HG03045 (cell line): Measurements from ENCODE around the gene ZNF740.

Experiments
- ATAC-seq: cut with Tn5 transposase; IDR thresholded peaks from one replicate; pipeline ENCODE4 v1.9.1; 2021; ENCODE audit warnings: mild to moderate bottlenecking, moderate library complexity; ENCODE audit not compliant: unreplicated experiment

Gene ZNF740

GRCh38 chr12:53225635-53226424, 45.3 kb downstream of the ZNF740 start:
- ATAC-seq = no peak

- ATAC-seq = no peak
Measured at GRCh38 chr12:53226815-53227214, 46.3 kb downstream of the ZNF740 start.

DNA sequence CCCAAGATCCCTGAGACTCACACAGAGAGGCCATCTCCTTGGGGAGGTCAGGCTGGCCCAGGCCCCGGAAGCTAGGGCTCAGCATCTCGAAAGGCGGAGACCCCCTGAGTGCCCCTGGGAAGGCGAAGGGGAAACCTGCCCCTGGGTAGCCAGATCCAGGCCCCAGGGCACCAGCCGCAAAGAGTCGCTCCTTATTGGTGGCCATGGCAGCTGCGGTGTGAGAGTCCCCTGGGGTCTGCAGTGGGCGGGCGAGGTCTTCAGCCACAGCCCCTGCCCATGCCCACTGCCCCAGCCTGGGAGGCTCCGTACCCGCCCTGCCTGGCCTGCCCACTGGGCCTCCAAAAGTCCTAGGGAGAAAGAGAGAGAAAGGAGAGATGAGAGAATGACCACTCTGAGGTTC, 46.8 kb downstream of the ZNF740 start:
- no peak for ATAC-seq

- no peak for ATAC-seq
Measured at GRCh38 chr12:53227836-53228235, 47.3 kb downstream of the ZNF740 start.

- no peak for ATAC-seq
Measured at GRCh38 chr12:53229454-53229853, 48.9 kb downstream of the ZNF740 start.

DNA sequence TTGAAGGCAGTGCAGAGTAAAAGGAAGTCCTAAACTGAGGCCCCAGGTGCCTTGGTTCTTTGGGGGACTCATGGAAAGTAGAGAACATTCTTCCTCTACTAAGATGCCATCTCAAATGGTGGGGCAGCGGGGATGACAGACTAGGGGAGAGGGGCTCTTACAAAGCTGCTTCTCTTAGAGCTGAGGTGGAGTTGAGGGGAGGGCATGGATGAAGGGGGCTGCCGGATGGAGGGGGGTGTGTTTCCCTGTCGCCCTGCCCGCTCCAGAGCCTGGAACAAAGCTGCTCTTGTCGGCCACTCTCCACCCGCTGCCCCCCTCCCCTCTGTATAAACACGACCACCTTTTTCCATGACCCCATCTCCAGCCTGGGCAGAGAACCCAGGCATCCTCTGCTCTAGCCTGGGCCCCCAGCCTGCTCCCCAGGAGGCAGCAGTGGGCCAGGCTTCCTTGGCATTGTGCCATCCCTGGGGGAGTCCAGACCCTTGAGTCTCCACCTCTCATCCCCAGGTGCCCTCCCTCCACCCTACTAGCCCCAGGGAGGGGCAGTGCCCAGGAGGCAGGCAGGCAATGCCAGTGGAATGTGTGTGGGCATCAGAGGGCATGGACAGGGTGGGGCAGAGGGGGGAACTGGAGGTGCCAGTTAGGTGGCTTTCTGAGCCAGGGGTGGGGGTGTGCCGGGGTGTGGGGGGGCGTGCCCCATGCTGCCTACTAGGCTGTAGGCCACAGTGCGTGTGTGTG, 49.8 kb downstream of the ZNF740 start:
- ATAC-seq = no peak

- ATAC-seq = no peak
Measured at GRCh38 chr12:53231671-53231920, 51.1 kb downstream of the ZNF740 start.

DNA sequence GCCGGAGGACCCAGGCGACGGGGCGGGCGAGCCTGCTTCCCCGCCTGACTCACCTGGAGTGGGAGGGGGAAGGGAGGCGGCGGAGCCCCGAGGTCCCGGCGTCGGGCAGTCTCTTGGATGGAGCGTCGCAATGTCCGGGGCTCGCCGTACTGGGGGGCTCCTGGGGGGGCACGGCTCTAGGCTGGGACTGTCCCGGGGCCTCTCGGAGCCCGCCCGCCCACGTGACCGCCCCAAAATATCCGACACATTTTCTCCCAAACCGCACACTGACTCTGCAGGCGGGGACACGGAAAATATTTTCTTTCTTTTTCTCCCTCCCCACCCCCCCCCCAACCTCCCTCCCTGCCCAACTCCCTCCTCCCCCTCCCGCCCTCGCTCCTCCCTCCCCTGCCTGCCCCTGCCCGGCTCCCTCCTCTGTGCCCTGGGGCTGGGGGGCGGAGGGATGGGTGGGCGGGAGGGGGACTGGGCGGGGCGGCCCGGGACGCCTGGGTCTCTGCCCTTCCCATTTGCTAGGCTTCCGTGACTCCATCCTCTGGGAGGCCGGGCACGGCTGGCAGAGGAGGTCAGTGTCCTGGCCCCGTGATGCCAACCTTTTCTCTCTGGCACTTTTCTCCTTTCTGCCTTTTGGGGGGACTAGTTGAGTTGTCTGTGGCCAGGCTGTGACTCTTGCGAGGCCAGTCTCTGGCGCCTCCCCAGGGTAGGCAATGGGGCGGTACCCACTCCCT, 51.6 kb downstream of the ZNF740 start, which contains the start of gene RARG:
Gene RARG (minus strand): TSS at position 289 of the 725 bp plus-strand sequence. CDS start 4,664 bp downstream, outside the sequence.
- no peak for ATAC-seq

- ATAC-seq = no peak
Measured at GRCh38 chr12:53232646-53233461, 52.3 kb downstream of the ZNF740 start.

GRCh38 chr12:53233671-53234121, 53.2 kb downstream of the ZNF740 start:
- ATAC-seq = no peak

DNA sequence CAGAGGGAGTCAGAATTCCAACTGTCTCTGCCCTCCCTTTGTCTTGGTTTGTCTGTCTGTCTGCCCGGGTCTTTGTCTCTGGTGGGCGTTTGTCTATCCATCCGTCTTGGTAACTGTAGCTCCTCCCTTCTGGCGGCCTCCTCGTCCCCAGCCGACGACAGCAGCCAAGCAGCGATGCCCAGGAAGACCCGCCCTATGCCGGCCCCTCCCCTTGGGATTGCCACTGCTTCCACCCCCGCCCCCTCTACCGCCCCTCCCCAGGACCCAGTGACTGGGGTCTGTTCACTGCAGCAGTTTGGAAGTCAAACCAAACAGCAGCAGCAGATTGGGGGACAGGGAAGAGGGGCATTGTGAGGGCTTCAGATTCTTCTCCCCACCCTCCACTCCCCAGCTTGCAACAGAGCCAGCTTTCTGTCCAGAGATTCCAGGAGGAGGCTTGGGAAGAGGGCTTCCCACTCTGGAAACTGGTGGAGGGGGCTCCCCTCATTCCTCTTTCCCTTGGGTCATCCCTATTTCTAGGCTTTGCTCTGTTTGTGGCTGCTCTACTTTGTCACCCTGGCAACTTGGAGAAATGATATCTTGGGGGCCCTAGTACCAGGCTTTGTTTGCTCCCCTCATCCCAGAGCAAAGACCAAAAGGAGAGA, 53.9 kb downstream of the ZNF740 start:
- no peak for ATAC-seq

GRCh38 chr12:53235164-53235563, 54.6 kb downstream of the ZNF740 start:
- no peak for ATAC-seq

DNA sequence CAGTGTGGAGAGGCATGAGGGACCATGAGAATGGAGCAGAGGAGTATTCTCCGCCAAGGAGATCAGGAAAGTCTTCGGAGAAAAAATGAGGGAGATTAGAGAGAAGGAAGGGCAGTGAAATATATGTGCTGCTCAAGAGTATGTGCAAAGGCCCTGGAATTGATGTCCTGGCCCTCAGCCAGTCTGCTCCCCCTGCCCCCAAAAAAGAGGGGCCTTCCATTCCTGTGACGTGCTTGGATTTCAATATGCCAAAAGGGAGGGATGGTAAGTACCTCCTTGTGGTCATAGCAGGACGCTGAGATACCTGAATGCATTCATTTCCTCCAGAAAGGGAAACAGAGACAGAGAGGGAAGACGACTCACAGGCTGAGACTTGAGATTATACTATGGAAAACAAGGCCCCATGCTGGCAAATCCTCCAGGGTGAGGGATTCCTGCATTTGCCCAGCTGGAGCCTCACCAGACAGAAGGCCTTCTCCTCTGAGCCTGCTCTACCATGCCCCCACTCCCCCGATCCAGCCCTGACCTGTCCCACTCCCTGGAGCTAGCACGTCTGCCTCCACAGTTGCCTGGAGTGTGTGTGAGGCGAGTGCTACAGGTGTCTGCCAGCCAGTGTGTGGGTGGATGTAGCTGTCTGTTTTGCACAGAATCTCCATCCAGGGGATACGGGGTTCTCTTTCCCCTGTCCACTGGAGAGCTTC, 55.4 kb downstream of the ZNF740 start:
- no peak for ATAC-seq

GRCh38 chr12:53236443-53237111, 56.1 kb downstream of the ZNF740 start:
- no peak for ATAC-seq

GRCh38 chr12:53239643-53240258, 59.2 kb downstream of the ZNF740 start:
- no peak for ATAC-seq

- ATAC-seq = no peak
Measured at GRCh38 chr12:53241623-53242412, 61.3 kb downstream of the ZNF740 start.

GRCh38 chr12:53244337-53244736, 63.8 kb downstream of the ZNF740 start:
- no peak for ATAC-seq
